Suprapubic skin (tissue), 4 donors: ENCODE results near the gene JADE2. TPM values are rescaled to one million over a fixed set of nuclear protein-coding genes. Genes with fewer than 3 reads are reported as not detected.

Experiments
- DNase-seq, 2 donors: peaks; one replicate each; pipeline ENCODE4 v3.0.0-alpha.2; 2019; ENCODE audit warnings: low spot score in 2 of 2
- H3K27ac ChIP-seq: fragments of 200-600 bp; sonication (generic); one replicate; pipeline ENCODE4 v1.5.1; 2019
- H3K27me3 ChIP-seq: fragments of 200-600 bp; sonication (generic); one replicate; pipeline ENCODE4 v1.5.1; 2019
- H3K36me3 ChIP-seq: fragments of 200-600 bp; sonication (generic); one replicate; pipeline ENCODE4 v1.5.1; 2019
- H3K4me1 ChIP-seq: fragments of 200-600 bp; sonication (generic); one replicate; pipeline ENCODE4 v1.5.1; 2019
- H3K4me3 ChIP-seq: fragments of 200-600 bp; sonication (generic); one replicate; pipeline ENCODE4 v1.5.1; 2019; ENCODE audit warnings: mild to moderate bottlenecking
- H3K9me3 ChIP-seq: fragments of 200-600 bp; sonication (generic); one replicate; pipeline ENCODE4 v1.5.1; 2019
- CTCF ChIP-seq, 2 donors: fragments of 200-600 bp in 1 of 2; fragments of 450-650 bp in 1 of 2; sonication (generic) in 1 of 2; IDR thresholded peaks; one replicate each; pipeline ENCODE4 v1.5.1; 2016 to 2019; ENCODE audit warnings: antibody characterized with exemption in 2 of 2, mild to moderate bottlenecking in 1 of 2, moderate library complexity in 1 of 2
- EP300 ChIP-seq: sonication (generic); formaldehyde crosslinking; IDR thresholded peaks from one replicate; pipeline ENCODE4 v1.6.1; 2017; ENCODE audit warnings: antibody characterized with exemption
- POLR2A ChIP-seq, 2 donors: fragments of 450-650 bp; IDR thresholded peaks; one replicate each; pipeline ENCODE4 v1.6.1; 2017; ENCODE audit warnings: antibody characterized with exemption in 2 of 2, mild to moderate bottlenecking in 2 of 2, moderate library complexity in 2 of 2
- POLR2AphosphoS5 ChIP-seq, 3 donors: sonication (generic); formaldehyde crosslinking; IDR thresholded peaks; one replicate each; pipeline ENCODE4 v1.6.1; 2017; ENCODE audit warnings: antibody characterized with exemption in 3 of 3
- WGBS: methylation state at CpG from one replicate; pipeline ENCODE4 v1.1.5; 2018; 5-methylcytosine and 5-hydroxymethylcytosine counted together
- total RNA-seq, 4 donors: library from RNA; depleted of rRNA; stranded (reverse); fragments of >200 nt; gene quantifications; one replicate each; pipeline ENCODE4 v1.1.0, GENCODE V29; 2016

JADE2 gene
- total RNA-seq, 4 donors from 2014 or later = 31.4 to 62.1 (median 56.6) TPM

- no peaks in the 10 kb centered on the region for H3K27me3 ChIP-seq
- no peaks in the 10 kb centered on the region for H3K9me3 ChIP-seq
- 58% methylated on average over 6 of the region's 10 CpGs for WGBS
- peak overlapping the region; percentile 30 for H3K27ac ChIP-seq
- no peaks in the 10 kb centered on the region for H3K36me3 ChIP-seq
- peak in 1 of 2 donors; percentile 72 for DNase-seq
- no peak for TF ChIP-seq CTCF (IDR thresholded peaks at IDR 0.05)
- no peak for TF ChIP-seq EP300
- TF ChIP-seq POLR2AphosphoS5 (IDR thresholded peaks at IDR 0.05) = no peak
- TF ChIP-seq POLR2A (IDR thresholded peaks at IDR 0.05) = no peak
- H3K4me1 ChIP-seq = peaks cover 43% of the 10 kb centered on the region
- H3K4me3 ChIP-seq = peak overlapping the region; percentile 1
Observed at GRCh38 chr5:134506054-134507039, 19.1 kb upstream of the JADE2 start.

- no peaks in the 10 kb centered on the region for H3K36me3 ChIP-seq
- peaks cover 54% of the 10 kb centered on the region for H3K4me1 ChIP-seq
- H3K27ac ChIP-seq = no peak overlapping the region
- H3K9me3 ChIP-seq = no peaks in the 10 kb centered on the region
- H3K27me3 ChIP-seq = no peaks in the 10 kb centered on the region
- TF ChIP-seq CTCF (IDR thresholded peaks at IDR 0.05) (no peak), POLR2AphosphoS5 (IDR thresholded peaks at IDR 0.05) (no peak), EP300 (no peak), POLR2A (IDR thresholded peaks at IDR 0.05) (no peak)
- WGBS = 75% methylated on average over 6 of the region's 6 CpGs
- DNase-seq = peak in 1 of 2 donors; percentile 27
- H3K4me3 ChIP-seq = no peak overlapping the region
Observed at GRCh38 chr5:134507452-134507851, 18.0 kb upstream of the JADE2 start.

GRCh38 chr5:134508521-134509195, 16.8 kb upstream of the JADE2 start:
- H3K9me3 ChIP-seq = no peaks in the 10 kb centered on the region
- peaks cover 47% of the 10 kb centered on the region for H3K4me1 ChIP-seq
- WGBS = 96% methylated on average over 8 of the region's 8 CpGs
- H3K36me3 ChIP-seq = no peaks in the 10 kb centered on the region
- no peak for TF ChIP-seq POLR2AphosphoS5 (IDR thresholded peaks at IDR 0.05)
- TF ChIP-seq CTCF (IDR thresholded peaks at IDR 0.05) = no peak
- TF ChIP-seq EP300 = no peak
- TF ChIP-seq POLR2A (IDR thresholded peaks at IDR 0.05) = no peak
- H3K4me3 ChIP-seq = no peak overlapping the region
- no peaks in the 10 kb centered on the region for H3K27me3 ChIP-seq
- DNase-seq = no peak
- H3K27ac ChIP-seq = no peak overlapping the region

- Histone ChIP-seq H3K36me3 (no peaks in the 10 kb centered on the region), H3K9me3 (no peaks in the 10 kb centered on the region), H3K27me3 (no peaks in the 10 kb centered on the region), H3K27ac (no peak overlapping the region), H3K4me3 (no peak overlapping the region), H3K4me1 (peaks cover 39% of the 10 kb centered on the region)
- WGBS = 89% methylated on average over 13 of the region's 13 CpGs
- no peak for TF ChIP-seq POLR2AphosphoS5 (IDR thresholded peaks at IDR 0.05)
- no peak for TF ChIP-seq EP300
- TF ChIP-seq POLR2A (IDR thresholded peaks at IDR 0.05) = no peak
- no peak for TF ChIP-seq CTCF (IDR thresholded peaks at IDR 0.05)
- DNase-seq = no peak
Observed at GRCh38 chr5:134509308-134510040, 16.0 kb upstream of the JADE2 start.
